Measurements from ENCODE around the gene TFPI.

The TFPI gene

DNA sequence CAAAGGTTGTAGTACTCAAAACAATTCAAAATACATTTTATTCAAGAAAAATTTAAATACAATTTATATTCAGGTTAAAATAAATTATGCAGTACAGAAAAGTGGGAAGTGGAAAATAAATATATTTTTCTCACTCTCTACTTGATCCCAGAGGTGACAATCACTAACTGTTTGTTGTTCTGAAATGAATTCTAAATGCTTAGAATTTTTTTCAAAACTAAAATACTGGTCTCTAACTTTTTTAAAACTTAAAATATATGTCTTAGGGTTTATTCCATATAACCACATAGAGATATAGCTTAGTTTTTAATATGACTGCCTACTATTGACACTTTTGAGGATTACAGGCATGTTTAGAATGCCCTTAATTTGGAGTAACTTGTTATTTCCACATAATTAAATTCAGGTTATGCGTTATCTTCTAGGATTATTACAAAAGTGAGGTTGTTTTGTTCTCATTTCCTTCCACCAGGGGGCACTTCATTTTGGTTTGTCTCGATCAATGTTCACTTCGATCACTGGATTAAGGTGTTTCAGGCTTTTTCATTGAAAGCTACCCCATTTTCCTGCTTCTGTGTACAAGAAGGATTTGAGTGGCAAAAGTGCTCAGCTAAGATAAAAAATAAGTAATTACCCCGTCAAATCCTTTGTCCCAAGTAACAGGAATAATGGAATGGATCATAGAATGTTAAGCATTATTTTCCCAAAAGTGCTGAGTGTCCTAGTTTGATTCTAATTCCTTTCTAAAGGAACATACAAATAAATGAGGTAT lies 27.1 kb upstream of the TFPI start:
- Histone ChIP-seq H3K27ac (ENCODE audit: low read length) (no peak overlapping the region), H4K20me1 (ENCODE audit: insufficient read depth, low read length) (no peaks in the 10 kb centered on the region), H3K4me3 (ENCODE audit: low read depth in 1 of 2, low read length in 2 of 2) (no peak overlapping the region), H3K79me2 (ENCODE audit: insufficient read depth, low read length) (no peaks in the 10 kb centered on the region), H2AFZ (ENCODE audit: low read depth, low read length) (peak overlapping the region; percentile 65), H3K4me2 (ENCODE audit: insufficient read depth, low read length) (peak overlapping the region; percentile 30; the same call in 1 of the 2 replicates), H3K4me1 (ENCODE audit: insufficient read depth, low read length) (peaks cover 12% of the 10 kb centered on the region), H3K9ac (ENCODE audit: low read depth, low read length) (no peak overlapping the region), H3K36me3 (ENCODE audit: insufficient read depth, low read length) (no peaks in the 10 kb centered on the region), H3K9me3 (ENCODE audit: insufficient read depth, low read length, severe bottlenecking) (no peaks in the 10 kb centered on the region), H3K27me3 (ENCODE audit: insufficient read depth, low read length, poor library complexity) (no peaks in the 10 kb centered on the region)
- TF ChIP-seq, protein P1, sequence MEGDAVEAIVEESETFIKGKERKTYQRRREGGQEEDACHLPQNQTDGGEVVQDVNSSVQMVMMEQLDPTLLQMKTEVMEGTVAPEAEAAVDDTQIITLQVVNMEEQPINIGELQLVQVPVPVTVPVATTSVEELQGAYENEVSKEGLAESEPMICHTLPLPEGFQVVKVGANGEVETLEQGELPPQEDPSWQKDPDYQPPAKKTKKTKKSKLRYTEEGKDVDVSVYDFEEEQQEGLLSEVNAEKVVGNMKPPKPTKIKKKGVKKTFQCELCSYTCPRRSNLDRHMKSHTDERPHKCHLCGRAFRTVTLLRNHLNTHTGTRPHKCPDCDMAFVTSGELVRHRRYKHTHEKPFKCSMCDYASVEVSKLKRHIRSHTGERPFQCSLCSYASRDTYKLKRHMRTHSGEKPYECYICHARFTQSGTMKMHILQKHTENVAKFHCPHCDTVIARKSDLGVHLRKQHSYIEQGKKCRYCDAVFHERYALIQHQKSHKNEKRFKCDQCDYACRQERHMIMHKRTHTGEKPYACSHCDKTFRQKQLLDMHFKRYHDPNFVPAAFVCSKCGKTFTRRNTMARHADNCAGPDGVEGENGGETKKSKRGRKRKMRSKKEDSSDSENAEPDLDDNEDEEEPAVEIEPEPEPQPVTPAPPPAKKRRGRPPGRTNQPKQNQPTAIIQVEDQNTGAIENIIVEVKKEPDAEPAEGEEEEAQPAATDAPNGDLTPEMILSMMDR (IDR thresholded peaks at IDR 0.05; ENCODE audit: borderline replicate concordance, extremely low read depth, low read length, poor library complexity, severe bottlenecking), result peak; percentile 76
- no peak for TF ChIP-seq EZH2 (IDR thresholded peaks at IDR 0.05; ENCODE audit: borderline replicate concordance, low read depth, low read length, severe bottlenecking)
- peak; percentile 59; the same call in 2 of the 3 replicates for ATAC-seq (ENCODE audit: insufficient read depth, low read depth)
- peak; percentile 20 for DNase-seq

DNA sequence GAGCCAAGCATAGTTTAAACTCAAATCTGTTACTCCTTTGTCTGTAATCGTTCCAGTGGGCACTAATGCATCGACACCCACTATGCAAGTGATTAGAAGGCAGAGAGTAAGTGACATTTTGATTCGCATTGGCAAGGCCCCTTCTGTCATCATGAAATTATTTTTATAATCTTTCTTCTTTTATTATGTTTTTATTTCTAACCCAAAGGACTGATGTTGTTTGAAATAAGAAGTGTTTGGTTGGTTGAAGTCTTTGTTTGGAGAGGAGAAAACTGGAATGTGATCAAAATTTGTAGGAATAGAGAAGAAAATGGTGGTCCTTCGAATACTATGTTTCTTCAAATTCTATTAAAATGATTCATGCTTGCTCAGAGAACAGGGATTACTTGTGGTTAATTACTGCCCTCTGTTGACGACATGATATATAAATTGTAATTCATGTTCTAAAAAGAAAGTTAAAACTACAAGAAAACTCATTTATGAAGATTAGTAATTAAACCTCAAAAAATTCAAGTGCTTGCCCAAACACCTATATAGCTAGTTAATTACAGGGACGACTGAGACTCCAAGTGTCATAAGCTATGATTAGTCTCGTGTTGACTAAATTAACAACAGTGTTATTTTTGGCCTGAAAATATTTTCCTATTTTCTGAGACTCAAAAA lies 26.4 kb upstream of the TFPI start:
- Histone ChIP-seq H3K79me2 (ENCODE audit: insufficient read depth, low read length) (no peaks in the 10 kb centered on the region), H3K9ac (ENCODE audit: low read depth, low read length) (no peak overlapping the region), H2AFZ (ENCODE audit: low read depth, low read length) (peak overlapping the region; percentile 65), H4K20me1 (ENCODE audit: insufficient read depth, low read length) (no peaks in the 10 kb centered on the region), H3K4me1 (ENCODE audit: insufficient read depth, low read length) (peaks cover 12% of the 10 kb centered on the region), H3K4me2 (ENCODE audit: insufficient read depth, low read length) (peak overlapping the region; percentile 30; the same call in 1 of the 2 replicates), H3K27me3 (ENCODE audit: insufficient read depth, low read length, poor library complexity) (no peaks in the 10 kb centered on the region), H3K4me3 (ENCODE audit: low read depth in 1 of 2, low read length in 2 of 2) (no peak overlapping the region), H3K36me3 (ENCODE audit: insufficient read depth, low read length) (no peaks in the 10 kb centered on the region), H3K9me3 (ENCODE audit: insufficient read depth, low read length, severe bottlenecking) (no peaks in the 10 kb centered on the region), H3K27ac (ENCODE audit: low read length) (no peak overlapping the region)
- peak; percentile 83 for ATAC-seq (ENCODE audit: insufficient read depth, low read depth)
- TF ChIP-seq, protein P1 (IDR thresholded peaks at IDR 0.05; ENCODE audit: borderline replicate concordance, extremely low read depth, low read length, poor library complexity, severe bottlenecking), result peak; percentile 60
- TF ChIP-seq EZH2 (IDR thresholded peaks at IDR 0.05; ENCODE audit: borderline replicate concordance, low read depth, low read length, severe bottlenecking), result no peak
- no peak for DNase-seq

DNA sequence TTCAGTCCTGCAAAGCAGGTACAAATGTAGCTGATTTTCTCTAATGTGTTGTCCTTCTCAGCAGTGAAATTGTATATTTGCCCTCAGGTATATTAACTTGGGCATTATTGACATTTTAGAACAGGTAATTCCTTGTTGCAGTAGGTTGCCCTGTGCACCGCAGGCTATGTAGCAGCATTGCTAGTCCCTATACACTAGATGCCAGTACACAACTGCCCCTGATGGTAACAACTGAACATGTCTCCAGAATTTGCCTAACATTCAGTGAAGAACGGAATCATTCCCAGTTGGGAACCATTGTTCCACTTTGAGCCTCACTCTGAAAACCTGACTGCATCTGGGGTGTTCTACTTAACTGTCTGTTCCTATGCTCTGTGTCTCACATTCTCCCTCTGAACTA lies 23.1 kb upstream of the TFPI start:
- TF ChIP-seq, protein P1 (IDR thresholded peaks at IDR 0.05; ENCODE audit: borderline replicate concordance, extremely low read depth, low read length, poor library complexity, severe bottlenecking), result no peak
- no peak for TF ChIP-seq EZH2 (IDR thresholded peaks at IDR 0.05; ENCODE audit: borderline replicate concordance, low read depth, low read length, severe bottlenecking)
- no peaks in the 10 kb centered on the region for H3K9me3 ChIP-seq (ENCODE audit: insufficient read depth, low read length, severe bottlenecking)
- no peak overlapping the region for H3K4me2 ChIP-seq (ENCODE audit: insufficient read depth, low read length)
- no peaks in the 10 kb centered on the region for H3K79me2 ChIP-seq (ENCODE audit: insufficient read depth, low read length)
- no peaks in the 10 kb centered on the region for H4K20me1 ChIP-seq (ENCODE audit: insufficient read depth, low read length)
- no peaks in the 10 kb centered on the region for H3K27me3 ChIP-seq (ENCODE audit: insufficient read depth, low read length, poor library complexity)
- no peaks in the 10 kb centered on the region for H3K36me3 ChIP-seq (ENCODE audit: insufficient read depth, low read length)
- no peak overlapping the region for H3K9ac ChIP-seq (ENCODE audit: low read depth, low read length)
- H3K27ac ChIP-seq (ENCODE audit: low read length), result no peak overlapping the region
- H2AFZ ChIP-seq (ENCODE audit: low read depth, low read length), result no peak overlapping the region
- ATAC-seq (ENCODE audit: insufficient read depth, low read depth), result no peak
- DNase-seq, result no peak
- no peak overlapping the region for H3K4me3 ChIP-seq (ENCODE audit: low read depth in 1 of 2, low read length in 2 of 2)
- H3K4me1 ChIP-seq (ENCODE audit: insufficient read depth, low read length), result peaks cover 12% of the 10 kb centered on the region

All from DND-41 (cell line).